Measurements from ENCODE around the gene COL27A1.

DNA sequence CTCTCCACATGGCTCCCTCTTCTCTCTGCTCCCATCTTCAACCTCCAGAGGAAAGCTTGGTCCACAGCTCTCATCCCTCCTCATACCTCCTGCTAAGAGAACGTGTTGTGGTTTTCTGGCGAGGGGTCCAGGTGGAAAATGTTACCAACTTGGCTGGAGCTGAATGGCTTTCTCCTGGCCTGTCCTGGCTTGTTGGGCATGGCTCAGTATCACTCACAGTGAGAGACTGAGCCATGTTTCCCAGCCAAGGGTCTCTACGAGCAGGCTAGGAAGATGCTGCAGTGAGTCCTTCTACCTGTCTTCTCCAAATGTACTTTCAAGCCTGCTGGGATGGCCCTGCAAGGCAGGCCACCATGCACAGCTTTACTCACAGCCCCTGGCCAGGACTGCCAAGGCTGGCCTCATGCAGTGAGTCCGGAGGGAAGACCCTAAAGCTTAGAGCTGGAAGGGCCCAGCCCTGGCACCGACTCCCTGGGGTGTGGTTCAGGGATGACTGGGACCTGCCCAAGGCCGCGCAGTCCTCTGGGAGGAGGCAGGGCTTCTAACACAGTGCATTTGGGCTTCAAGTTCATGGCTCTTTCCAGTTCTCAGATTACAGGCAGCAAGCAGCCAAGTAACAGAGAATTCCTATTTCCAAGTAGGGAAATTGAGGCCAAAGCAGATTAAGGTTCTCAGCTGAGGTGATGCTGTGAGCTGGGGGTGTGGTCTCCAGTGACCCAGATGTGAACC is 59.5 kb downstream of the COL27A1 start:
- TF ChIP-seq, protein P1, sequence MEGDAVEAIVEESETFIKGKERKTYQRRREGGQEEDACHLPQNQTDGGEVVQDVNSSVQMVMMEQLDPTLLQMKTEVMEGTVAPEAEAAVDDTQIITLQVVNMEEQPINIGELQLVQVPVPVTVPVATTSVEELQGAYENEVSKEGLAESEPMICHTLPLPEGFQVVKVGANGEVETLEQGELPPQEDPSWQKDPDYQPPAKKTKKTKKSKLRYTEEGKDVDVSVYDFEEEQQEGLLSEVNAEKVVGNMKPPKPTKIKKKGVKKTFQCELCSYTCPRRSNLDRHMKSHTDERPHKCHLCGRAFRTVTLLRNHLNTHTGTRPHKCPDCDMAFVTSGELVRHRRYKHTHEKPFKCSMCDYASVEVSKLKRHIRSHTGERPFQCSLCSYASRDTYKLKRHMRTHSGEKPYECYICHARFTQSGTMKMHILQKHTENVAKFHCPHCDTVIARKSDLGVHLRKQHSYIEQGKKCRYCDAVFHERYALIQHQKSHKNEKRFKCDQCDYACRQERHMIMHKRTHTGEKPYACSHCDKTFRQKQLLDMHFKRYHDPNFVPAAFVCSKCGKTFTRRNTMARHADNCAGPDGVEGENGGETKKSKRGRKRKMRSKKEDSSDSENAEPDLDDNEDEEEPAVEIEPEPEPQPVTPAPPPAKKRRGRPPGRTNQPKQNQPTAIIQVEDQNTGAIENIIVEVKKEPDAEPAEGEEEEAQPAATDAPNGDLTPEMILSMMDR (IDR thresholded peaks at IDR 0.05; ENCODE audit: low read depth, low read length): no peak
- TF ChIP-seq POLR2A (IDR thresholded peaks at IDR 0.05; ENCODE audit: extremely low read depth, insufficient read length) (no peak), MYC (IDR thresholded peaks at IDR 0.05; ENCODE audit: low read depth, low read length) (no peak)
- TF ChIP-seq, protein P2, sequence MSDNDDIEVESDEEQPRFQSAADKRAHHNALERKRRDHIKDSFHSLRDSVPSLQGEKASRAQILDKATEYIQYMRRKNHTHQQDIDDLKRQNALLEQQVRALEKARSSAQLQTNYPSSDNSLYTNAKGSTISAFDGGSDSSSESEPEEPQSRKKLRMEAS (IDR thresholded peaks at IDR 0.05; ENCODE audit: low read depth, low read length): no peak

Measured in NB4 (cell line).